Endothelial cell of umbilical vein (primary cell): ENCODE results near the gene KPNA5. TPM values are rescaled to one million over a fixed set of nuclear protein-coding genes. Genes with fewer than 3 reads are reported as not detected.

ENCODE experiments used
- BruUV-seq: library from RNA; stranded (reverse); fragments of 400-500 nt; replicated peaks from 2 replicates; lab custom pipeline; 2021; lab: Mats Ljungman, UMichigan
- CTCF ChIA-PET: fragments of 300-600, 350-600 bp; sonication (Branson Sonifier 250); formaldehyde crosslinking; loops from one replicate; lab custom pipeline; 2021; ENCODE audit warnings: antibody characterized with exemption, inconsistent platforms; lab: Charles Lee
- POLR2A ChIA-PET: fragments of 300-600, 350-600 bp; sonication (Branson Sonifier 250); formaldehyde crosslinking; loops from one replicate; lab custom pipeline; 2021; ENCODE audit warnings: antibody characterized with exemption, inconsistent platforms; lab: Charles Lee
- DNase-seq: peaks from one replicate; pipeline ENCODE4 v3.0.0-alpha.2; 2011; ENCODE audit warnings: low read depth, low spot score
- FAIRE-seq: peaks from 2 replicates; lab custom pipeline; 2011; peaks lifted over from hg19 to GRCh38; lab: Jason Lieb, UNC
- H2AFZ ChIP-seq: 2 replicates; pipeline ENCODE4 v1.6.0; 2012; ENCODE audit warnings: low read depth, low read length, control low read depth, inconsistent platforms
- H3K27ac ChIP-seq: 2 replicates; pipeline ENCODE4 v1.5.1; 2011; ENCODE audit warnings: low read depth, mild to moderate bottlenecking, control low read depth, low read length, moderate library complexity; ENCODE audit not compliant: insufficient read depth
- H3K27me3 ChIP-seq, 2 experiments: 2 replicates each; pipeline versions ENCODE4 v1.6.0 to v1.6.1; 2011; ENCODE audit warnings: low read length in 2 of 2, mixed read lengths in 1 of 2; ENCODE audit not compliant: control insufficient read depth in 2 of 2, insufficient read depth in 2 of 2
- H3K36me3 ChIP-seq, 2 experiments: 2 replicates in 1 of 2; 3 replicates in 1 of 2; pipeline ENCODE4 v1.5.1; 2011; ENCODE audit warnings: low read length in 2 of 2, mild to moderate bottlenecking in 1 of 2, moderate library complexity in 1 of 2; ENCODE audit not compliant: control insufficient read depth in 2 of 2, insufficient read depth in 2 of 2; ENCODE audit errors: extremely low read depth in 1 of 2
- H3K4me1 ChIP-seq: 3 replicates; pipeline ENCODE4 v1.5.1; 2011; ENCODE audit warnings: mild to moderate bottlenecking, low read length; ENCODE audit not compliant: control insufficient read depth, insufficient read depth; ENCODE audit errors: extremely low read depth
- H3K4me2 ChIP-seq: 2 replicates; pipeline ENCODE4 v1.6.1; 2011; ENCODE audit warnings: low read length, control low read depth, mixed read lengths; ENCODE audit not compliant: insufficient read depth
- H3K4me3 ChIP-seq, 3 experiments: fragments of 200-600 bp in 1 of 3; sonication (generic), shearing (Covaris generic) in 1 of 3; replicated peaks in 1 of 3; 2 replicates each; pipeline ENCODE4 v1.5.1; 2011 to 2016; ENCODE audit warnings: control low read depth in 3 of 3, low read length in 3 of 3, mild to moderate bottlenecking in 2 of 3, inconsistent platforms in 1 of 3, low read depth in 1 of 3, moderate library complexity in 1 of 3; ENCODE audit not compliant: insufficient read depth in 1 of 3
- H3K79me2 ChIP-seq: 2 replicates; pipeline ENCODE4 v1.6.0; 2012; ENCODE audit warnings: low read length, inconsistent platforms; ENCODE audit not compliant: control insufficient read depth, insufficient read depth
- H3K9ac ChIP-seq: replicated peaks from 2 replicates; pipeline ENCODE3; 2011; ENCODE audit warnings: low read length, control low read depth; ENCODE audit not compliant: insufficient read depth; ENCODE audit errors: extremely low read depth
- H3K9me1 ChIP-seq: replicated peaks from 3 replicates; pipeline ENCODE4 v1.6.0; 2011; ENCODE audit warnings: mild to moderate bottlenecking, low read length; ENCODE audit not compliant: control insufficient read depth, insufficient read depth; ENCODE audit errors: extremely low read depth
- H3K9me3 ChIP-seq: replicated peaks from 2 replicates; pipeline ENCODE4 v1.5.1; 2012; ENCODE audit warnings: low read length, inconsistent platforms; ENCODE audit not compliant: control insufficient read depth, insufficient read depth
- H4K20me1 ChIP-seq: replicated peaks from 2 replicates; pipeline ENCODE3; 2011; ENCODE audit warnings: mild to moderate bottlenecking, low read length; ENCODE audit not compliant: control insufficient read depth, insufficient read depth; ENCODE audit errors: extremely low read depth
- CTCF ChIP-seq, 2 donors: IDR thresholded peaks; 1 replicate in 1 of 2; 2 replicates in 1 of 2; pipeline ENCODE4 v1.5.1; 2011; ENCODE audit warnings: low read length in 2 of 2, mild to moderate bottlenecking in 2 of 2, moderate library complexity in 2 of 2, control low read depth in 1 of 2, inconsistent platforms in 1 of 2, low read depth in 1 of 2; ENCODE audit not compliant: insufficient read depth in 1 of 2; ENCODE audit errors: extremely low read depth in 1 of 2
- EZH2 ChIP-seq: IDR thresholded peaks from 2 replicates; pipeline ENCODE4 v1.6.1; 2012; ENCODE audit warnings: borderline replicate concordance, low read depth, mild to moderate bottlenecking, moderate library complexity, low read length, inconsistent platforms; ENCODE audit not compliant: severe bottlenecking
- FOS ChIP-seq: IDR thresholded peaks from 2 replicates; pipeline ENCODE4 v1.6.1; 2011; ENCODE audit warnings: mild to moderate bottlenecking, low read length, moderate library complexity, borderline replicate concordance; ENCODE audit not compliant: insufficient read depth
- GATA2 ChIP-seq: IDR thresholded peaks from 2 replicates; pipeline ENCODE4 v1.7.0; 2011; ENCODE audit warnings: low read depth, mild to moderate bottlenecking, moderate library complexity, mixed read lengths, low read length; ENCODE audit not compliant: insufficient read length, insufficient read depth
- JUN ChIP-seq: IDR thresholded peaks from 2 replicates; pipeline ENCODE4 v1.6.1; 2011; ENCODE audit warnings: borderline replicate concordance, low read depth; ENCODE audit not compliant: insufficient read length, insufficient read depth
- MAX ChIP-seq: IDR thresholded peaks from 2 replicates; pipeline ENCODE4 v1.6.1; 2011; ENCODE audit not compliant: insufficient read depth, insufficient read length
- MYC ChIP-seq: IDR thresholded peaks from one replicate; pipeline ENCODE4 v1.6.1; 2011; ENCODE audit warnings: mild to moderate bottlenecking, low read depth, low read length
- POLR2A ChIP-seq: IDR thresholded peaks from 2 replicates; pipeline ENCODE4 v1.6.1; 2012; ENCODE audit warnings: low read depth, mild to moderate bottlenecking, control low read depth, low read length
- POLR2AphosphoS5 ChIP-seq: IDR thresholded peaks from 2 replicates; pipeline ENCODE4 v1.6.1; 2012; ENCODE audit warnings: low read depth, mild to moderate bottlenecking, control low read depth, low read length, moderate library complexity; ENCODE audit not compliant: insufficient read depth
- dilution Hi-C: fragments of 300-500 bp; cut with MboI; formaldehyde crosslinking; loops from one replicate; pipeline ENCODE4 v1.15.0; 2019; ENCODE audit warnings: low sequenced_read_pairs; ENCODE audit not compliant: extremely low pct_ligation_motif_present
- intact Hi-C: fragments of 100-400 bp; cut with micrococcal nuclease; formaldehyde crosslinking; loops from one replicate; pipeline ENCODE4 v1.10.0; 2022
- polyA plus RNA-seq, 4 experiments: library from polyadenylated mRNA; depleted of rRNA in 3 of 4; stranded (reverse) in 3 of 4; unstranded in 1 of 4; fragments of >200 nt; gene quantifications; 2 replicates each; pipeline versions ENCODE4 v1.2.1 to v1.2.3, GENCODE V29; 2011 to 2012; ENCODE audit warnings: missing spikeins in 1 of 4
- total RNA-seq: library from RNA; stranded (reverse); gene quantifications from 2 replicates; pipeline ENCODE4 v1.2.3, GENCODE V29; 2021

KPNA5 gene
- total and polyA plus RNA-seq, 2 donors (not counting 3 experiments of a cell fraction or from before 2014, with no cell fraction given), result 1.6 to 8.9 TPM

- Histone ChIP-seq H3K27me3 (peaks cover 12 to 15% of the 10 kb centered on the region in 2 experiments), H3K4me3 (no peak overlapping the region), H3K4me1 (peaks cover 7% of the 10 kb centered on the region), H3K9ac (no peak overlapping the region), H3K27ac (no peak overlapping the region), H3K36me3 (no peaks in the 10 kb centered on the region), H4K20me1 (no peaks in the 10 kb centered on the region), H3K9me3 (no peaks in the 10 kb centered on the region), H3K4me2 (no peak overlapping the region), H3K79me2 (no peaks in the 10 kb centered on the region), H3K9me1 (no peaks in the 10 kb centered on the region), H2AFZ (no peak overlapping the region)
- ChIA-PET POLR2A (no interaction called here), CTCF (interaction anchor here (0.6 to 1.4 kb wide), 4 partner anchors 8 to 479 kb away, joined by 3 to 4 read pairs (median 3); no protein-coding TSS in a partner anchor)
- dilution Hi-C loops (no loop called here), intact Hi-C loops (no loop called here)
- FAIRE-seq (no peak), DNase-seq (no peak)
- TF ChIP-seq MAX, result no peak
- BruUV-seq, result no TSS peak
Observed at GRCh38 chr6:116766506-116767176, 85.6 kb downstream of the KPNA5 start.

- Histone ChIP-seq H3K4me3 (no peak overlapping the region), H3K4me2 (no peak overlapping the region), H4K20me1 (no peaks in the 10 kb centered on the region), H3K27me3 (peaks cover 12 to 15% of the 10 kb centered on the region in 2 experiments), H3K4me1 (peaks cover 7% of the 10 kb centered on the region), H3K9me3 (no peaks in the 10 kb centered on the region), H3K79me2 (no peaks in the 10 kb centered on the region), H3K9ac (no peak overlapping the region), H2AFZ (no peak overlapping the region), H3K36me3 (no peaks in the 10 kb centered on the region), H3K27ac (no peak overlapping the region), H3K9me1 (no peaks in the 10 kb centered on the region)
- TF ChIP-seq MYC (no peak), POLR2A (no peak), CTCF (IDR thresholded peaks at IDR 0.05; ENCODE audit: extremely low read depth in 1 of 2, insufficient read depth in 1 of 2, low read depth in 1 of 2, low read length in 2 of 2) (no peak), POLR2AphosphoS5 (no peak), EZH2 (no peak), GATA2 (no peak), FOS (no peak), JUN (no peak), MAX (no peak)
- intact Hi-C loops (no loop called here), dilution Hi-C loops (no loop called here)
- no TSS peak for BruUV-seq
- FAIRE-seq, result no peak
- DNase-seq, result no peak
- ChIA-PET POLR2A (no interaction called here), CTCF (no interaction called here)
Observed at GRCh38 chr6:116767715-116768114, 86.7 kb downstream of the KPNA5 start.
